Testis (tissue), 2 donors: ENCODE data around the gene CTTNBP2.

ENCODE experiments used
- CTCF ChIP-seq, 3 experiments: fragments of 450-650 bp in 2 of 3; fragments of 200-600 bp in 1 of 3; sonication (generic) in 1 of 3; IDR thresholded peaks; one replicate each; pipeline ENCODE4 v1.5.1; 2016 to 2019; ENCODE audit warnings: antibody characterized with exemption in 3 of 3, mild to moderate bottlenecking in 2 of 3, moderate library complexity in 1 of 3
- POLR2A ChIP-seq: fragments of 450-650 bp; IDR thresholded peaks from one replicate; pipeline ENCODE4 v1.6.1; 2017; ENCODE audit warnings: antibody characterized with exemption, mild to moderate bottlenecking, moderate library complexity

GRCh38 chr7:117728890-117729624 is 144.2 kb downstream of the CTTNBP2 start:
- no peak for TF ChIP-seq CTCF (IDR thresholded peaks at IDR 0.05)
- no peak for TF ChIP-seq POLR2A
